ENCODE measurements around the gene IGFBP2.

Gene IGFBP2

DNA sequence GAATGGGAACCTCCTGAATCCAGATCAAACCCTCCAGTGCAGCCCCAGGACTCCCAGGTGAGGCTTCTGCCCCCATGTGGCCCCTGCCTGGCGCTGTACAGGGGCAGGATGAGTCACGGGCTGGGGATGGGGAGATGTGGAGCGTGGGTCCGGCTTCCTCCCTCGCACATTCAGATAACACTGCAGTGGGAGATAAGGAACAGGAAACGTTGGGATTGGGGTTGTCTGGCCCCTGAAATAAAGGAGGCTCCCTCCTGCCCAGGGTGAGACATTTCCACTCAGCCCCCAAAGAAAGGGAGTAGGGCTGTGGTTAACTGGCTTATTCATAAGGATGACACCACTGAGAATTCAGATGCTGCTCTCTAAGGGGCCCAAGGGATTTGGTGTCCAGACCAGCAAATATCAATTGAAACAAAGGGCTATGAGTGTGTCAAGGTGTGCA is 31.4 kb downstream of the IGFBP2 start:
- DNase-seq: no peak

DNA sequence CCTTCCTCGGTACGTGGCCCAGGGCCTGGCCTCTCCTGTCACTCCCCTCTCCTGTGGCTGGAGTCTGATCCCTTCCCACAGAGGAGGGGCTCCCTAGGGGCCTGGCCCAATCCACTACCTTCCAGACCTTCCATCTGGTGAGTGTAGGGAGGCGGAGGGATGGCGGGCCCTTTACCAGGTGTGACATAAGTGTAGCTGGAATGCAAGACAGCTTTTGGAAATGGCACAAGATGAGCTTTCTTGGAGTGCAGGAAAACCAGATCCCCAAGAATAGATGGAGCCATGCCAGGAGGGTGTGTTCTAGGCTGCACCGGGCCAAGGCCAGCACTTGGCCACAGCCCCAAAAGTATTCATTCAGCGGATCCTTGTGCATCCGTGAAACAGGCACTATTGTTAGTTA is 32.0 kb downstream of the IGFBP2 start:
- no peak for DNase-seq

DNA sequence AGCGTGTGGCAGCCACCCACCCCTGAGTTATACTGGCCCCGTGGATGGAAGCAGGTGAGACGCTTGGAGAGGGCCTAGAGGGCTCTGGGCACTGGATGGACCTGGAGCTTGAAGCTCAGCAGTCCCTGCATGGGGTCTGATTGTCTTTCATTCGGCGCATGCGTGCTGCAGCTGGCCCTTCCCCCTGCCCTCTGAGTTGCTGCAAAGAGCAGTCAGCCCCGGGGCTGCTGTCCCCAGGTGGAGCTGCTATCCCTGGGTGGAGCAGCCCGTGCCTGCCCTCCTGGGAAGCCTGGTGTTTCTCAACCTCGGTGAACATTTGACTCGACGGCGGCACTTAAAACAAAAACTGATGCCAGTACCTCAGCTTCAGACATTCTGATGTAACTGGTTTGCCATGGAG is 32.5 kb downstream of the IGFBP2 start:
- no peak for DNase-seq

DNA sequence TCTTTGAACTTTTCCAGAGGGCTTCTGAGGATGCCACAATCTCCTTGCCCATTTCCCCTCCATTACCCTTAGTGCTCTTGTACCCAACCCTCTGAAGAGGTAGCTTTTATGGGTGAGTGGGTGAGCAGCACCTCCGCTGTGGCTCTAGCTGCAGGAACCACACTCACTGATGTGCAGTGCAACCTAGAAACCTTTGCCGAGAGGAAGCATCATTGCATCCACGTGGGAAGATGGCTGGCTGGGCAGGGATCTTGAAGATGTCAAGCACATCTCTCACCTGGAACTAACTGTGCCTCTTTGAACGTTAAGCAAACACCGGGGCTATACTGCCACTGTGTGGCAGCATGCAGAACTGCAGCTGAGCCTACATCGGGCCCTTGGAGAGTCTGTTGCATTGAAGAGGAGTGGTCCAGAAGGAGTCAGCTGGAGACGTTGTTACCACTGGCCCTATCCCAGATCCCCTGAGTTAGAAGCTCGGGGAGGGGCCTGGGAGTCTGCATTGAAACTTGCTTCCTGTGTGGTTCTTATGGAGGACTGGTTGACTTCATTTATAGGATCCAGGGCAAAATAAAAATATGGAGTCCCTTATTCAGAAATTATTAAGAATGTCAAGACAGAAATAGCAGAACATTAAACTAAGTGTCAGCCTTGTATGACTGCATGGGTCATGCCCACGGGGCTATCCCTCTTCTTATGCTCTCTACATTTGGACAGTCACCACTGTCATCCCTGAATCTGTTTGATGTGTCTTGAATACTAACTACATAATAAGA is 33.4 kb downstream of the IGFBP2 start:
- DNase-seq: peak; percentile 54

DNA sequence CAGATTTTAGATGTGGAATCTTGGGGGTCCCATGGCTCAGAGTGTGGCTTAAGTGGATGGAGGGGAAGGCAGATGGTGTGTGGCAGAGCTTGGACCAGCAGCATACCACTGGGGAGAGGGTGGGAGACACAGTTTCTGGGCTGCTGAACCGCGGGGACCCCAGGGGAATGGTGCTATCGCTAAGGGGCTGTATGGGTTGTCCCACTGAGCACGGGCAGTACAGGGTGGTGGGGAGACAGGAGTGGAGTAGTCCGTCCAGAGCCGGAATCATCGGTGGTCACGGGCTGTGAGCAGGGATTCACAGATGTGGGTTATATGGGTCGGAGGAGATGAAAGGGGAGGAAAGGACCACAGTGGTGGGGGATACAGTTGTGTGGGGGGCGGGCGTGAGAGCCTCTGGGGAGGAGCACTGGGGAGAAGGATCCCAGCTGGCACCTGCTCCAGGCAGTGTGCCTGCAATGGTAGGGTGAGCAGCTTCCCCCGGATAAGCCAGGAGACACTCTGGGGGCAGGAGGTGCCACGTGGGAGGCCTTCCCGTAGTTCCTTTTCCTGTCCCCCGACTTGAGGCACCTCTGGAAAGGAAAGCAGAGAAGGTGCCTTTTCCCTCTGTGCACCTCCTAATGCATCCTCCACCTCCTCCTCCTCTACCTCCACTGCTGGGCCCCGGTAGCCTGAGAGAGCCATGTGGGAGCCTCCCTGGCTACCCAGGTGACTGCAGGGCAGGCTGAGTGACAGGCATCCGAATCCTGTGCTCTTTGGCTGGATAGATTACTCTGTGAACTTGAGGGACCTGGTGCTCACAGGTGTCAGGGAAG is 37.3 kb downstream of the IGFBP2 start:
- no peak for DNase-seq

DNA sequence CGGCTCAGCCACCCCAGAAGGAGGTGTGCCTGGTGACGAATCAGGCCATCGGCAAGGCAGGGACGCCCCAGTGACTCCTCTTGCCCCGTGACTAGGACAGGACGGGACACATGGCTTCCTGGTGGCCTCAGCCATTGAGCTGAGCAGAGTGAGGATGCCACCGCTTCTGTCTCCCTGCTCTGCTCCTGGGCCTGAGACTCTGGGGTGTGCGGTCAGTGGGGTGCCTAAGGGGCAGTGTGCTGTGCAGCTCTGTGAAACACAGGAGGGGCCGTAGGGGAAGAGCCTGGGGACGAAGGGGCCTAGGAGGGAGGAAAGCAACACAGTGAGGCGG is 37.8 kb downstream of the IGFBP2 start:
- DNase-seq: no peak

DNA sequence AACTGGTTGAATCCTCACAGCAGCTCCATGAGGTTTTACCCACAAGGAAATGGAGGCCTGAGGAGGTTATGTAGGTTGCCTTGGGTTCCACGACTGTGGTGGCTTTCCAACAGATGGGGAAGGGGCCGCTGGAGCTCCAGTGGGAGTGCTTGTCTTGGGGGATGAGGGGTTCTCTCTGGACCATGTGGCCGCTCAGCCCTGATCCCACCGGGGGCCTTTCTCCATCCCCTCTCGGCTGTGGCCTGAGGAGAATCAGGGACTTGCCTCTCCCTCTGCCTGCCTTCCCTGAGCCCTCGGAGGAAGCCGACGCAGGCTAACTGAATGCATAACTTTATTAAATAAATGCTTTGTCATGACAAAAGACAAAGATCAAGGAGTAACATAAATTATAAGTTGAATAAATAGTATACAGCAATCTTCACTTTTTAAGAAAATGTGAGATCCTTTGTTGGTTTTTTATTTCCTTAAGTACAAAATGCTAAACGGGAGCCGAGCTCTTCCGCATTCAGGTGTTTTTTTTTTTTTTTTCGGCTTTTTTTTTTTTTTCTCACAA is 38.6 kb downstream of the IGFBP2 start:
- DNase-seq: no peak

DNA sequence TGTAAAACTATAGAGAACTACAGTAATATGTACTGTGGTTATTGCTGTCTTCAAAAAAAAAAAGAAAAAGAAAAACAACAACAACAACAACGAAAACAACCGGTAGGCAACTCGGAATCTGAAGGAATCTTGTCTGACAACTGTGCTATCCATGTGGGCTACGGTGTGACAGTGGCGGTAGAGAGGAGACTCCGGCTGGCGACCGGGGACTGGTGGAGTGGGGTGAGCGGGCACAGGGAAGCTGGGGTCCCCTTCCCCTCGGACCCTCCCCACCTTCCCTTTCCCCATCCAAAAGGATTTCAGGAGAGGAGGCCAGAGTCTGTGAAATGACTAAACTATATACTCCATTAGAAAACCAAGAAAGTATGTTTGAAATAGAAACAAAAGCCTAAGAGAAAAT is 39.2 kb downstream of the IGFBP2 start:
- DNase-seq: no peak

GRCh38 chr2:216673021-216673420 is 39.8 kb downstream of the IGFBP2 start:
- no peak for DNase-seq

DNA sequence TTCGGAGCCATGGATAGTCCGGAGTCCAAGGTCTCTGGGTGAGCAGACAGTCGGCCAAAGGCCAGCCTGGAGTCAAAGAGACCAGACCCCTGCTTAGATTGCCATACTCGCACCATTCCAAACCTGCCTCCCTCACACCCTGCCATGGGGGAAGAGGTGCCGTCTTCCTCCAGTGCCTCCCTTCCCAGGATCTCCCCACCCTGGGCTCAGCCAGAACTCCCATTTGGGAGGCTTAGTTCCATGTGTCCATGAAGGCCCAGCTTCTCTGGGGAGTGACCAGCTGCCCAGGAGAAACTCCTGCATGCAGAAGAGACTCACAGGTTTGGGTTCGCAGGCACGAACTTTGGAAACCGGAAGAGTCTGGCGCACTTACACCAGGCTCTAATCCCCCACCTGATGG is 40.4 kb downstream of the IGFBP2 start:
- DNase-seq: no peak

GRCh38 chr2:216674376-216674775 is 41.2 kb downstream of the IGFBP2 start:
- DNase-seq: no peak

DNA sequence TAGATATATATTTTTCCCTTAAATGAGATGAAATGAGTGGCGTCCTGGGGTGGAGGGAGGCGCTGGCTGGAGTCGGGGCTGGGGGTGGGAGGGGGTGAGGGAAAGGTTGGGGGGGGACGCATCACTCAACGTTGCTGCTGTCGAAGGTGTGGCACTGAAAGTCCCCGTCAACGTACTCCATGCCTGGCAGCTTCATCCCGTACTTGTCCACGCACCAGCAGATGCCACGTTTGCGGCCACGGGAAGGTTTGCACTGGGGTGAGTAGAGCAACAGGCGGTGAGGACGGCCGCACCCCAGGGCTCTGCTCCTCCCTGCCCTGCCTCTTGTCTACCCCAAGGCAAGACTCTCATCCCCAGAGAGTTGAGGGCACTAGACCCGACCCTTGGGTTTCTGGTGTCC is 43.4 kb downstream of the IGFBP2 start:
- DNase-seq: no peak

- DNase-seq: no peak
Measured at GRCh38 chr2:216677439-216678097, 44.3 kb downstream of the IGFBP2 start.

DNA sequence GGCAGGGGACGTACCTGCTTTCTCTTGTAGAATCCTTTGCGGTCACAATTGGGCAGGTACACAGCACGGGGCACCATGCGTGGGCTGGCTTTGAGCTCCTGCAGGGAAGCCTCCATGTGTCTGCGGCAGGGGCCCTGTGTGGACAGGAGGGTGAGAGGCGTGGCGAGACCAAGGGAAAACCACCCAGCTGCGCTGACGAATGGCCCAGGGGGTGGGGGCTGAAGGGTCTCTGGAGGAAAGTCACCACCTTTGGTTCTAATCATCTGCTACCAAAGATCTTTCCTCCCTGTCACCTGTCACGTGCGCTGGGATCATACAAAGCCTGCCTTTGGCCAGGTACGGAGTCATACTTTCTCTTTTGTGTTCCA is 44.9 kb downstream of the IGFBP2 start:
- no peak for DNase-seq

- no peak for DNase-seq
Measured at GRCh38 chr2:216678813-216679657, 45.8 kb downstream of the IGFBP2 start.

DNA sequence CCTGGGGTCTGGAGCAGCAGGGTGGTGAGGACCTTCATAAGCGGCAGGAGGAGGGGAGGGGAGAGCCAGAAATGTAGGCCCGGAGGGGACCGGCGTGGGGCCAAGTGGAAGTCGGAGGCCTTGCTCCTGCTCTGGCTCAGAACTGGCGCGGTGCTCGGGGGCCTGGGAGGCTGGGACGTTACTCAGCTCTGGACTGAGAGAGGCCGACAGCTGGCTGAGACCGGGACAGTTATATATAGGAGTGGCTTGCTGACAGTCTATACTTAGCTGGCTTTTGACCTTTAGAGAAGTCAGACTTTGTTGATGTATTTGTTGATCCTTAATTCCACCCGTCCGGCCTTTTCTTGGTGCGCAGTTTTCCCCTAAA is 46.4 kb downstream of the IGFBP2 start:
- no peak for DNase-seq

GRCh38 chr2:216680951-216681629 is 47.9 kb downstream of the IGFBP2 start:
- no peak for DNase-seq

GRCh38 chr2:216681683-216682082 is 48.5 kb downstream of the IGFBP2 start:
- no peak for DNase-seq

DNA sequence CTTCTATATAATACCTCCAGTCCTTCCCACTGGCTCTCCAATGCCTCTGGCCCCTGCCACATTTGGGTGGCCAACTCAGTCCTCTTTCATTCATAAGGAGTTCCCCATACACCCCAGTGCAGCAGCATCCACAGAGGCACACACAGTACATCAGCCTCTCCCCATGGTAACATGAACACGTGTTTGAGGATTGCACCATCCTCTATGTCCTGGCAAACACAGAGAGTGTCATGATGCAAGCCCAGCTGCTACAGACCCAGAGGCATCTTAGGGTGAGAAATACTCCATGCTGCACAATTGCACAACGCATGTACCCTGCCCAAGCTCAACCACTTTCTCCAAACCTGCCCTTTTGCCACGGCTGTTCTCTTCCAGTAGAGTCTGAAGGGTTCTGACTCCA is 50.6 kb downstream of the IGFBP2 start:
- DNase-seq: no peak

- no peak for DNase-seq
Measured at GRCh38 chr2:216685327-216685875, 52.2 kb downstream of the IGFBP2 start.

DNA sequence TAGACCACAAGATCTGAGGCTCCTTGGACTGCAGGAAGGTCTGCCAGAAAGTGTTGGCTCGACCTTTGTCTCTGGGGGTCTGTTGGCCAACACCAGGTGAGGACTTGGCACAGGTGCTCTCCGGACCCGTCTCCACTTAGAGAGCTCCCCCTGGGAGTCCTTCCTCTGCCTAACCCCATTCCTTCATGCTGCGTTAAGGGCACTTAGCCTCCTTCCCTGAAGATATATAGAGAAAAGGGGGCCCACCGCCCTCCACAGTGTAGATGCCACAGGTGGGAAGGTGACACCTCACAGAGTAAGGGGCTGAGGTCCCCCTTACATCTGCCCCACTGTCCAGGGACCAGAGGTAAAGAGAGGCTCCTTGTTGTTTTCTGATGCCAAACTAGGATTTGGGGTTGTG is 53.9 kb downstream of the IGFBP2 start:
- no peak for DNase-seq

GRCh38 chr2:216687646-216688045 is 54.4 kb downstream of the IGFBP2 start:
- no peak for DNase-seq
